Brain microvascular endothelial cell (primary cell): ENCODE data around the gene CLDN1.

Experiments
- DNase-seq: peaks from one replicate; pipeline ENCODE4 v3.0.0-alpha.2; 2020
- H3K27ac ChIP-seq: fragments of 250-450 bp; sonication (Bioruptor Pico); 2 replicates; pipeline ENCODE4 v1.5.1; 2020; ENCODE audit warnings: mild to moderate bottlenecking, moderate library complexity
- H3K27me3 ChIP-seq: fragments of 250-450 bp; sonication (Bioruptor Pico); replicated peaks from 2 replicates; pipeline ENCODE4 v1.5.1; 2020; ENCODE audit warnings: mild to moderate bottlenecking
- H3K36me3 ChIP-seq: fragments of 250-450 bp; sonication (Bioruptor Pico); replicated peaks from 2 replicates; pipeline ENCODE4 v1.5.1; 2020; ENCODE audit warnings: mild to moderate bottlenecking
- H3K4me3 ChIP-seq: 2 replicates; pipeline ENCODE4 v1.5.1; 2011; ENCODE audit warnings: low read depth, mild to moderate bottlenecking, control low read depth, low read length, moderate library complexity
- CTCF ChIP-seq: IDR thresholded peaks from 2 replicates; pipeline ENCODE4 v1.5.1; 2011; ENCODE audit warnings: low read depth, mild to moderate bottlenecking, moderate library complexity, low read length, control low read depth, inconsistent platforms; ENCODE audit errors: missing control alignments
- in situ Hi-C: cut with HindIII; loops from 2 replicates; pipeline ENCODE4 v1.10.0; 2017; ENCODE audit warnings: low sequenced_read_pairs, low pct_ligation_motif_present

The CLDN1 gene

GRCh38 chr3:190340071-190340470 is 17.8 kb upstream of the CLDN1 start:
- no peak overlapping the region for H3K4me3 ChIP-seq
- in situ Hi-C loops, result no loop called here
- no peaks in the 10 kb centered on the region for H3K36me3 ChIP-seq
- no peak for DNase-seq
- no peak overlapping the region for H3K27ac ChIP-seq
- H3K27me3 ChIP-seq, result no peaks in the 10 kb centered on the region
- no peak for TF ChIP-seq CTCF

- DNase-seq, result no peak
- TF ChIP-seq CTCF, result peak; percentile 36
- no peaks in the 10 kb centered on the region for H3K27me3 ChIP-seq
- in situ Hi-C loops, result no loop called here
- no peaks in the 10 kb centered on the region for H3K36me3 ChIP-seq
- H3K4me3 ChIP-seq, result no peak overlapping the region
- H3K27ac ChIP-seq, result no peak overlapping the region
Measured at GRCh38 chr3:190339130-190339529, 16.9 kb upstream of the CLDN1 start.

GRCh38 chr3:190338717-190339116 is 16.5 kb upstream of the CLDN1 start:
- DNase-seq, result no peak
- Histone ChIP-seq H3K4me3 (no peak overlapping the region), H3K27me3 (no peaks in the 10 kb centered on the region), H3K36me3 (no peaks in the 10 kb centered on the region), H3K27ac (no peak overlapping the region)
- no peak for TF ChIP-seq CTCF
- in situ Hi-C loops, result no loop called here

- Histone ChIP-seq H3K27me3 (no peaks in the 10 kb centered on the region), H3K36me3 (no peaks in the 10 kb centered on the region), H3K4me3 (no peak overlapping the region), H3K27ac (no peak overlapping the region)
- DNase-seq, result no peak
- no peak for TF ChIP-seq CTCF
- in situ Hi-C loops, result no loop called here
Measured at GRCh38 chr3:190337301-190337700, 15.1 kb upstream of the CLDN1 start.

- no peak for DNase-seq
- H3K36me3 ChIP-seq, result no peaks in the 10 kb centered on the region
- H3K4me3 ChIP-seq, result no peak overlapping the region
- in situ Hi-C loops, result no loop called here
- TF ChIP-seq CTCF, result no peak
- no peak overlapping the region for H3K27ac ChIP-seq
- no peaks in the 10 kb centered on the region for H3K27me3 ChIP-seq
Measured at GRCh38 chr3:190336516-190337189, 14.4 kb upstream of the CLDN1 start.

GRCh38 chr3:190333961-190334360 is 11.7 kb upstream of the CLDN1 start:
- in situ Hi-C loops, result no loop called here
- no peak for TF ChIP-seq CTCF
- Histone ChIP-seq H3K4me3 (no peak overlapping the region), H3K27ac (no peak overlapping the region), H3K27me3 (no peaks in the 10 kb centered on the region), H3K36me3 (no peaks in the 10 kb centered on the region)
- no peak for DNase-seq
